Fibroblast of the conjunctiva (primary cell): Measurements from ENCODE around the gene COL21A1.

Experiments used
- DNase-seq: peaks from one replicate; pipeline ENCODE4 v3.0.0-alpha.2; 2010; ENCODE audit warnings: low read depth

The COL21A1 gene

DNA sequence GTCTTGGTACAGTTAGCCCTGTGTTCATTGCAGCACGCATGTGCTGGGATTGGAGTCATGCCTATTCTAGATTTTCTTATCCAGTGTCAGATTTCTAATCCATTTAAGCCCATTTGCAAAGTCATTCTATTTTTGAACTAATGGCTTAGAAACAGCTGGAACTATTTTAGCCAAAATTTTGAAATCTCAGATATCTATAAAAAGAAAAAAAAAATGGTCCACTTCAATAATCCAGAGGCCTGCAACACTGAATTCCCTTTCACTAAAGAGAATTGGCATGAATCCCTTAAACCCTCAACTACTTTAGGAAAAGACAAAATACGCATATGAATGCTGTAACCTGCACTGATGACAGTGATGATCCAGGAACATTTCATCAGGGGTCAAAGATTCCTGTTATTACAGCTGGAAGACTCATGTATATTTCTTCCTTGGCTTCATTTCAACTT is 1.5 kb downstream of the COL21A1 start:
- DNase-seq: peak; percentile 87

DNA sequence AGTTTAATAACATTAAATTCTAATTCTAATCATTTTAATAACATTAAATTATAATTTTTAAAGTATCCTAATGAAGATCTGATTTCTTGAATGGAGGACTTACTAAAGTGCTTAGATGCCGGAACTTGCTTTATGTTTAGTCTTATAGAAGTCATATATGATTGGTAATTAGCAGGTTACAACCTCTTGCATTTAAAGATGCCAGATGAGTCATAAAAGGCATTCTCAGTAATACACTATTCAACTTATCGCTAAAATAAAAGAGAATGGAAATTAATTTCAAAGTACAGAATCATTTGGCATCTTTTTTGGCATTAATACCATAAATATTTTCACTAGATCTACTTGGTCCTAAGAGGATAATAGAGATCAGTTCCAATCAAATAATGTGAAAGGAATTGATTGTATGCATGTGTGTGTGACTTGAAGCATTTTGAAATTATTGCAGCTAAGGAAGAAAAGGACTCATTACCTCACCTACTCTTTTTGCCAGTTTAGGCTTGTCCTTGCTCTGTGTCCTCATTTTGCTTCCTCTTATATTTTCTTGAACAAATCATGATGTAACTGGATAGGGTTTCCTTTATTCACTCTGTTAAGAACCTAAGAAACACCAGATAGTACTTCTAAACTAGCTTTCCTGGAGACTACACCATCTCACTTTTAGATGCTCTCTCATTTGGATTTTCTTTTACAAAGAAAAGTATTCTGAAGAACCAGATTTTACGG is 2.7 kb downstream of the COL21A1 start:
- DNase-seq: no peak

GRCh38 chr6:56244089-56244488 is 3.3 kb downstream of the COL21A1 start:
- no peak for DNase-seq

- no peak for DNase-seq
These were observed 3.8 kb downstream of the COL21A1 start for GRCh38 chr6:56243518-56244070.

DNA sequence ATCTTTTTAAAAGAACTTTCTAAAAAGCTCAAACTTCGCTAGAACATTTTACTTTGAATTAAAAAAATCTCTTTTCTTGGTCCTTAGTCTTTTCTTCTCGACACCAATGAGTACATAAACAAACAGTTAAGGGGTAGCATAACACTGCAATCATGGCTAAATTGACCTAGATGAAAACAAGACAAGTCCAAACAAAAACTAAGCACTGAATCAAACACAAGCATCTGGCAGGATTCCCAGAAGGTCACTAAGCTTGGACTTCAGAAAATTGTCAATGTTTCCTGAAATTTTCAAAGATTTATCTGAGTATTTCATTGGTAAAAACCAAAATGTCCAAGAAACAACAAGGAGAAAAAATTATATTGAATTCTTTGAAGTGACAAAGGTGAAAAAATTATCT is 5.0 kb downstream of the COL21A1 start:
- no peak for DNase-seq

GRCh38 chr6:56241124-56241802 is 6.1 kb downstream of the COL21A1 start:
- DNase-seq: no peak

DNA sequence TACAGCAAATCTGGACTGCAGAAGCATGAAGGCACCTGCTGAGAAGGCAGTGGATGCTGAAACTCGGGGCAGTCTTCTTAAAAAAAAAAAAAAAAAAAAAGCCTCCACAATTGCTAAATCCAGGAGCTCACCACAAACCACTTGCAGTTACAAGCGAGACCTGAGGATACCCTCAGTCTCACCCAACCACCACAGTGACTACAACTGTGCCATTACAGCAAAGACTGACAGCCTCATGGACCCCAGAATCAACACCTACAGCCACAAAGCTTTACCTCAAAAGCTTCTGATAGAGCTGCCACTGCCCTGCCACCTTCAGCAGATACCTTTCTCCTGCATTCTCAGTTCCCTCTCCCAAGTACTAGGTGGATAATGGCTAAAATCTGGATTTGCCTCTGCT is 9.0 kb downstream of the COL21A1 start:
- DNase-seq: no peak

- no peak for DNase-seq
These were observed 12.1 kb downstream of the COL21A1 start for GRCh38 chr6:56235245-56235644.

DNA sequence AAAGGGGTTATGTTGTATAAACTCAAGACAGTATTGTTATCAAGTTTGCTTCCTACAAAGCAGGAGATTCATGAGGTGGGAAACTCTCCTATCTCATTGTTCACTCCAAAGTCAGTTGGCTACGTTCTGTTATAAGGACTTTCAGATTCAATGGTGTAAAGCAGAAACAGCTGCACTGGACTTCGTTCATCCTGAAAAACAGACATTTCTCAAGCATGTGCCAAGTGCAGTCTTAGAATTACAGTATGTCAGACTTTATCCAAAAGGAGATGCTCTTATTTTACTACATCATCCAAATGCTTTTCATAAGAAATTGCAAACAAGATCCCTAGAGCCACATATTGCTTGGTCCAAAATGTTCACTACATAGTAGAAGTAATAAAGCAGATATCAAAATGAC is 14.9 kb downstream of the COL21A1 start:
- DNase-seq: no peak

DNA sequence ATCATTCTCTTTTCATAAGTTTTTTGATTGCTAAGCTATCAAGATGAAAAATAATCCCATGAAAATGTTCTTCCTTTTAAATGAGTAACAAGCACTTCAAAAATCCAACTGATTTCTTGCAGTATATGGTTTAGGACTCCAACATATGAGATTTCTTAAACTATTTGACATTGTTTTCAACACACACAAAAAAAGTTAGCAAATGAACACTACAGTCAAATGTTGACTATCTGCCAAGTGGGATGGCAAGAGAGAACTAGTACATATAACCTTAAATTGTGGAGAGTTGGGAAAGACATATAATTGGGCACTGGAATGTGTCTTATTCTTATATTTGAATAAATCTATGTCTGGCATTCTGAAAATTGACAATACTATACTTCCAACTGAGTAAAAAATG is 15.6 kb downstream of the COL21A1 start:
- no peak for DNase-seq

- no peak for DNase-seq
These were observed 16.3 kb downstream of the COL21A1 start for GRCh38 chr6:56230976-56231566.

- peak; percentile 83 for DNase-seq
These were observed 20.1 kb downstream of the COL21A1 start for GRCh38 chr6:56227071-56227879.

DNA sequence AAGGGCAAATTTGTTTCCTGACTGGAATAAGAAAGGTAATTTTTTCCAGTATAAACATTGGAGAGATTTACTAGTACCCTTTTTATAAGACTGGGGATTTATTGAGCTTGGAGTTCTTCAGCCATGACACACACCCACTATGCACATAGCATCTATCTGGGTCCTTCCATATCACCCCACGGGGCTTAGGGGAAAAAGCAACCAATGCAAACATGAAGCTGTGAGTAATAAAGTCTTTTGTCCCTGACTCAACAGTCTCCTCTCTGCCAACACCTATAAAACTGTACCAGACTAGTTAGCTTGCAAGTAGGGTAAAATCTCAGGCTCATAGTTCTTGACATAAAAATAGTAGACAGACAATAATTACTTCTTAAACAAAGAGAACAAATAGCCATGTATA is 23.4 kb downstream of the COL21A1 start:
- no peak for DNase-seq

GRCh38 chr6:56222499-56222898 is 24.9 kb downstream of the COL21A1 start:
- DNase-seq: no peak

- DNase-seq: no peak
These were observed 27.3 kb downstream of the COL21A1 start for GRCh38 chr6:56220078-56220477.

DNA sequence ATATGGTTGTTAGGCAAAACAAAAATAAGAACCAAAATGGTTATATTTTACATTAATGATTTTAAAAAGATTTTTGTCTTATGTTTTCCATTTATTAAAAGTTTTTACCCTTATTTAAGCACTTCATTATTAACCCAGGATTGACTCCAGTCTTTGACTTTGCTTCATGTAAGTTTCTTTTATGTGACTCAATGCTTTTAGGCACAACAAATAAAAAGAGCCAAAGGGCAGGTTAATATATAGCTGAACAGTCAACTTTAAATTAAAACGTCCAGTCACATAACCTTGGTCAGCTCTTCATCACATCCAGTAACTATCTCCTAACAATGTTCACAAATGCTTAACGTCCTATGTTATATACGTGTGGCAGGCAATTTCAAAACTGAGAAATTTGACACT is 32.7 kb downstream of the COL21A1 start:
- no peak for DNase-seq

DNA sequence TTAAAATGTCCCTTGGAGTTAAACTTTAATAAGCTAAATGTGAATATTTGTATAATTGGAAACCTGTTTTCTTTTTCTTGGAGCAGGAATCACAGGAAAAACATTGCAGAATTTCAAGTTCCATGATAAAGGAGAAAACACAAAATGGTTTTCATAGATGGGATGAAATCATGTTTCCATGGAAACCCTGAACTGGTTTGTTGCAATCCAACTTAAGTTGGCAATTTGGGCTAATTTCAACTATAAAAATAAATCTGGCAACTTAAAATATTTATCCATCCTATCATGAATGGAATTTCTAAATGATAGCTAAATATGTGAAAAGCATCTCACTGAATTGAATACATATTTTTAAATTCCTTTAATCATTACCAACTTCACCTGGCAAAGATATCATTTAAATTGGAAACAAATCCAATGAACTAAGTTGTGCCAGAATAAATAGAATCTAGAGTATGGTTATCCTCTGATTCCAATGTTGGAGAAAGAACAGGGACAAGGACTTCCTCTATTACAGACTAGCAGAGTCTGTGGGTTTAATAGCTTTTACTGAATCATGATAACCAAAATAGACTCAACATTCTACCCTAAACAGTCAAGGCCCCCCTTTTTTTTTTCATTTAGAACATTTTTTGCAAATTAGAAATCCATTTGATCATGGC is 33.2 kb downstream of the COL21A1 start:
- no peak for DNase-seq

DNA sequence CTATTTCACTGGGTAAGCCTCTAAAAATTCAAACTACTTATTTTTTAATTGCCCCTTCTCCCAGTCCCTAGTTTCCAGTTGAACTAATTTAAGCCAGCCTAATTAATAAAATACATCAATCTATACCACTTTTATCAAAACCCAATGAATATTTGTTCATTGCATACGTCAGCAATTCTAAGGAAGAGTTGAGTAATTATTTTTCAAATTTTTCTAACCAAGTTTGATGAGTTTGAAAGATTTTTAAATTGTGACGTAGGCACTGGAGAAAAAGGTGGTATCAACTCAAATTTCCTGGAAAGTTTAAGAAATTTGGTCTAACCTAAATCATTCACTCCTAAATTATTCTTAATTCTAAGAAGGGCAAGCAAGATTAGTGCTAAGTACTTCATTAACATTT is 35.7 kb downstream of the COL21A1 start:
- no peak for DNase-seq

- no peak for DNase-seq
These were observed 43.2 kb downstream of the COL21A1 start for GRCh38 chr6:56204134-56204533.

DNA sequence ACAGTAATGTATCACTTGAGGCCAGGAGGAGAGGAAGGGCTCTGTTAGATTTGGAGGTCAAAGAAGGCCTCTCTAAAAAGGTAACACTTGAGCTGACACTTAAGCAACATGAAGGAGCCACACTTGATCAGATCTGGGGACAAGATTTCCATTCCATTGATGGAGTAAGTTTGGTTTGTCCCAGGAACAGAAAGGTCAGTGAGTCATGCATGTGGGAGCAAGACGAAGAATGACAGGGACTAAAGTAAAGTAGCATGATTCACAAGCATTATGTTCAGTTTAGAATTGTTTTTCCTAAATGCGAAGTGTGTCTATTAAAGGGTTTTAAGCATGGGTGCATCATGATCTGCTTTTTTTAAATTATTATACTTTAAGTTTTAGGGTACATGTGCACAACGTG is 47.4 kb downstream of the COL21A1 start:
- no peak for DNase-seq

GRCh38 chr6:56193846-56194245 is 53.5 kb downstream of the COL21A1 start:
- no peak for DNase-seq

GRCh38 chr6:56188429-56188828 is 59.0 kb downstream of the COL21A1 start:
- DNase-seq: no peak
